ENCODE measurements around the gene UCP3. TPM values are rescaled to one million over a fixed set of nuclear protein-coding genes. Genes with fewer than 3 reads are reported as not detected.

Gene UCP3
- total and polyA plus RNA-seq, 10 of the 15 experiments (the other 5 are each of a cell fraction or from before 2014, with no cell fraction given) = 0.02 to 1.9 (median 0.94) TPM

- TF ChIP-seq, protein P1, sequence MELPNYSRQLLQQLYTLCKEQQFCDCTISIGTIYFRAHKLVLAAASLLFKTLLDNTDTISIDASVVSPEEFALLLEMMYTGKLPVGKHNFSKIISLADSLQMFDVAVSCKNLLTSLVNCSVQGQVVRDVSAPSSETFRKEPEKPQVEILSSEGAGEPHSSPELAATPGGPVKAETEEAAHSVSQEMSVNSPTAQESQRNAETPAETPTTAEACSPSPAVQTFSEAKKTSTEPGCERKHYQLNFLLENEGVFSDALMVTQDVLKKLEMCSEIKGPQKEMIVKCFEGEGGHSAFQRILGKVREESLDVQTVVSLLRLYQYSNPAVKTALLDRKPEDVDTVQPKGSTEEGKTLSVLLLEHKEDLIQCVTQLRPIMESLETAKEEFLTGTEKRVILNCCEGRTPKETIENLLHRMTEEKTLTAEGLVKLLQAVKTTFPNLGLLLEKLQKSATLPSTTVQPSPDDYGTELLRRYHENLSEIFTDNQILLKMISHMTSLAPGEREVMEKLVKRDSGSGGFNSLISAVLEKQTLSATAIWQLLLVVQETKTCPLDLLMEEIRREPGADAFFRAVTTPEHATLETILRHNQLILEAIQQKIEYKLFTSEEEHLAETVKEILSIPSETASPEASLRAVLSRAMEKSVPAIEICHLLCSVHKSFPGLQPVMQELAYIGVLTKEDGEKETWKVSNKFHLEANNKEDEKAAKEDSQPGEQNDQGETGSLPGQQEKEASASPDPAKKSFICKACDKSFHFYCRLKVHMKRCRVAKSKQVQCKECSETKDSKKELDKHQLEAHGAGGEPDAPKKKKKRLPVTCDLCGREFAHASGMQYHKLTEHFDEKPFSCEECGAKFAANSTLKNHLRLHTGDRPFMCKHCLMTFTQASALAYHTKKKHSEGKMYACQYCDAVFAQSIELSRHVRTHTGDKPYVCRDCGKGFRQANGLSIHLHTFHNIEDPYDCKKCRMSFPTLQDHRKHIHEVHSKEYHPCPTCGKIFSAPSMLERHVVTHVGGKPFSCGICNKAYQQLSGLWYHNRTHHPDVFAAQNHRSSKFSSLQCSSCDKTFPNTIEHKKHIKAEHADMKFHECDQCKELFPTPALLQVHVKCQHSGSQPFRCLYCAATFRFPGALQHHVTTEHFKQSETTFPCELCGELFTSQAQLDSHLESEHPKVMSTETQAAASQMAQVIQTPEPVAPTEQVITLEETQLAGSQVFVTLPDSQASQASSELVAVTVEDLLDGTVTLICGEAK (IDR thresholded peaks at IDR 0.05; ENCODE audit: borderline replicate concordance) = no peak
- no peak for TF ChIP-seq RUNX3 (IDR thresholded peaks at IDR 0.05; ENCODE audit: low read length)
- TF ChIP-seq, protein P2, sequence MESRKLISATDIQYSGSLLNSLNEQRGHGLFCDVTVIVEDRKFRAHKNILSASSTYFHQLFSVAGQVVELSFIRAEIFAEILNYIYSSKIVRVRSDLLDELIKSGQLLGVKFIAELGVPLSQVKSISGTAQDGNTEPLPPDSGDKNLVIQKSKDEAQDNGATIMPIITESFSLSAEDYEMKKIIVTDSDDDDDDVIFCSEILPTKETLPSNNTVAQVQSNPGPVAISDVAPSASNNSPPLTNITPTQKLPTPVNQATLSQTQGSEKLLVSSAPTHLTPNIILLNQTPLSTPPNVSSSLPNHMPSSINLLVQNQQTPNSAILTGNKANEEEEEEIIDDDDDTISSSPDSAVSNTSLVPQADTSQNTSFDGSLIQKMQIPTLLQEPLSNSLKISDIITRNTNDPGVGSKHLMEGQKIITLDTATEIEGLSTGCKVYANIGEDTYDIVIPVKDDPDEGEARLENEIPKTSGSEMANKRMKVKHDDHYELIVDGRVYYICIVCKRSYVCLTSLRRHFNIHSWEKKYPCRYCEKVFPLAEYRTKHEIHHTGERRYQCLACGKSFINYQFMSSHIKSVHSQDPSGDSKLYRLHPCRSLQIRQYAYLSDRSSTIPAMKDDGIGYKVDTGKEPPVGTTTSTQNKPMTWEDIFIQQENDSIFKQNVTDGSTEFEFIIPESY (IDR thresholded peaks at IDR 0.05) = no peak
Measured at GRCh38 chr11:73965764-73966121, 43.1 kb downstream of the UCP3 start (continued).

- ATAC-seq (no peak), DNase-seq (ENCODE audit: low read depth, low spot score) (no peak), FAIRE-seq (no peak)
- SMC1A ChIA-PET (ENCODE audit: uncharacterized antibody, unreplicated experiment) = interaction anchor here (1.1 to 3.6 kb wide), 7 partner anchors 9 to 218 kb away, joined by 3 to 23 read pairs (median 5); no protein-coding TSS in a partner anchor
- 52% methylated on average over 10 of the region's 10 CpGs for WGBS (ENCODE audit: insufficient coverage, insufficient replicate concordance, low lambda C conversion rate, missing lambda C conversion rate)
- Histone ChIP-seq H3K4me3 (no peak overlapping the region), H3K27me3 (replicated peaks in 1 of 2; ENCODE audit: control insufficient read depth in 2 of 2, insufficient read depth in 2 of 2, low read length in 1 of 2) (no peaks in the 10 kb centered on the region), H3K36me3 (ENCODE audit: control insufficient read depth in 2 of 2, insufficient read depth in 2 of 2, low read length in 1 of 2) (no peaks in the 10 kb centered on the region), H2AFZ (ENCODE audit: control insufficient read depth, low read depth, low read length) (no peak overlapping the region), H3K4me1 (ENCODE audit: control insufficient read depth, insufficient read depth, low read length) (no peaks in the 10 kb centered on the region), H3K79me2 (ENCODE audit: control insufficient read depth, insufficient read depth, low read length) (no peaks in the 10 kb centered on the region), H4K20me1 (ENCODE audit: control insufficient read depth, insufficient read depth) (no peaks in the 10 kb centered on the region; the same call in 1 of the 2 replicates), H3K9me3 (replicated peaks; ENCODE audit: control insufficient read depth, insufficient read depth, low read length) (no peaks in the 10 kb centered on the region), H3K9ac (ENCODE audit: control insufficient read depth, insufficient read depth, low read length) (no peak overlapping the region), H3K4me2 (ENCODE audit: control insufficient read depth, insufficient read depth) (no peak overlapping the region), H3K27ac (ENCODE audit: control insufficient read depth, insufficient read depth) (no peak overlapping the region)
- RAD21 ChIA-PET (ENCODE audit: unreplicated experiment) = interaction anchor here (1.4 to 2.0 kb wide), 5 partner anchors 40 to 356 kb away, joined by 3 to 10 read pairs (median 4); no protein-coding TSS in a partner anchor
- intact Hi-C loops (cut with micrococcal nuclease; ENCODE audit: unreplicated experiment) = loop anchor here (10.0 kb wide), 1 partner anchor 280 kb away; no protein-coding TSS in a partner anchor
- CTCF ChIA-PET = interaction anchor here (0.6 to 5.6 kb wide), 7 partner anchors 11 to 290 kb away, joined by 3 to 48 read pairs (median 6); partner anchors contain the start of gene DNAJB13
- BruUV-seq (replicated peaks) = no TSS peak
- in situ Hi-C loops (cut with MboI) = no loop called here
- POLR2A ChIA-PET = interaction anchor here (2.0 kb wide), 1 partner anchor 15 kb away, joined by 8 read pairs; no protein-coding TSS in a partner anchor
- TF ChIP-seq KDM1A (IDR thresholded peaks at IDR 0.05; ENCODE audit: borderline replicate concordance) (no peak), CHD4 (IDR thresholded peaks at IDR 0.05) (no peak), IRF3 (IDR thresholded peaks at IDR 0.05) (no peak), SKIL (IDR thresholded peaks at IDR 0.05; ENCODE audit: low read depth, poor library complexity, severe bottlenecking) (no peak), ZNF274 (IDR thresholded peaks at IDR 0.05; ENCODE audit: insufficient read depth, insufficient read length) (no peak), TCF12 (IDR thresholded peaks at IDR 0.05; ENCODE audit: low read depth, low read length) (no peak)
- TF ChIP-seq, protein P3, sequence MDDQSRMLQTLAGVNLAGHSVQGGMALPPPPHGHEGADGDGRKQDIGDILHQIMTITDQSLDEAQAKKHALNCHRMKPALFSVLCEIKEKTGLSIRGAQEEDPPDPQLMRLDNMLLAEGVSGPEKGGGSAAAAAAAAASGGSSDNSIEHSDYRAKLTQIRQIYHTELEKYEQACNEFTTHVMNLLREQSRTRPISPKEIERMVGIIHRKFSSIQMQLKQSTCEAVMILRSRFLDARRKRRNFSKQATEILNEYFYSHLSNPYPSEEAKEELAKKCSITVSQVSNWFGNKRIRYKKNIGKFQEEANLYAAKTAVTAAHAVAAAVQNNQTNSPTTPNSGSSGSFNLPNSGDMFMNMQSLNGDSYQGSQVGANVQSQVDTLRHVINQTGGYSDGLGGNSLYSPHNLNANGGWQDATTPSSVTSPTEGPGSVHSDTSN (IDR thresholded peaks at IDR 0.05; ENCODE audit: insufficient replicate concordance, low read depth, low read length) = no peak
Measured at GRCh38 chr11:73965076-73965763, 43.7 kb downstream of the UCP3 start.

Data from GM12878 (cell line).